Activated naive CD4-positive, alpha-beta T cell treated with anti-CD3 and anti-CD28 coated beads for 36 hours (primary cell): ENCODE measurements around the gene PARD6B. TPM values are rescaled to one million over a fixed set of nuclear protein-coding genes. Genes with fewer than 3 reads are reported as not detected.
"Not testable (repeated sequence)": the region's sequence is repeated elsewhere in the genome, so short reads cannot be mapped to it uniquely, and the experiment has no call there.

Experiments
- CTCF ChIA-PET: fragments of 350-600 bp; sonication (Branson Sonifier 250); formaldehyde crosslinking; loops from one replicate; lab custom pipeline; 2021; ENCODE audit warnings: antibody characterized with exemption; lab: Charles Lee
- DNase-seq: peaks from one replicate; pipeline ENCODE4 v3.0.0-alpha.2; 2020
- H3K27ac Mint-ChIP-seq: one replicate; pipeline ENCODE4 v1.8.0; 2021; ENCODE audit warnings: mild to moderate bottlenecking, mixed read lengths
- H3K27me3 Mint-ChIP-seq: one replicate; pipeline ENCODE4 v1.8.0; 2021; ENCODE audit warnings: low read depth, mixed read lengths
- H3K36me3 Mint-ChIP-seq: one replicate; pipeline ENCODE4 v1.8.0; 2021; ENCODE audit warnings: low read depth, mixed read lengths
- H3K4me1 Mint-ChIP-seq: one replicate; pipeline ENCODE4 v1.8.0; 2021; ENCODE audit warnings: low read depth, mixed read lengths
- H3K4me3 Mint-ChIP-seq: one replicate; pipeline ENCODE4 v1.8.0; 2021; ENCODE audit warnings: mild to moderate bottlenecking, moderate library complexity, mixed read lengths
- H3K9me3 Mint-ChIP-seq: one replicate; pipeline ENCODE4 v1.8.0; 2021; ENCODE audit warnings: mixed read lengths
- intact Hi-C: fragments of 100-400 bp; cut with micrococcal nuclease; formaldehyde crosslinking; loops from one replicate; pipeline ENCODE4 v1.15.1; 2023
- total RNA-seq, 2 experiments: library from RNA; stranded (reverse); gene quantifications; one replicate each; pipeline ENCODE4 v1.2.3, GENCODE V29; 2021

PARD6B gene
- total RNA-seq, 2 experiments from 2014 or later, result 3.3 to 3.9 TPM

DNA sequence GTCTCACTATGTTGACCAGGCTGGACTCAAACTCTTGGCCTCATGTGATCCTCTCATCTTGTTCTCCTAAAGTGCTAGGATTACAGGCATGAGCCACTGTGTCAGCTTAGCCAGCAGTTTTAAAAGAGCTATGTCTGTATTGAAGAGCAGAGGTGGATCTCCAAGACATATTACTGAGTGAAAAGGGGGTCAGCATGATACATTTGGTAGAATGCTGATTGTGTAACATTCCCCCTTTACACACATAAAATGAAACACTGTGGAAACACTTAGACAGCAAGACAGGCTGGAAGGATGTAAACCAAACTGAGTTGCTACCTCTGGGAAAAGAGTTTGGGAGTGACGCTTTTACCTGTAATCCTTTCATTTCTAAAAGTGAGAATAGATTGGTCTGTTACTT, 38.4 kb upstream of the PARD6B start:
- Mint-ChIP-seq H3K4me3 (no peak overlapping the region), H3K36me3 (no peaks in the 10 kb centered on the region), H3K27ac (no peak overlapping the region), H3K27me3 (peaks cover 48% of the 10 kb centered on the region), H3K9me3 (no peaks in the 10 kb centered on the region), H3K4me1 (peaks cover 18% of the 10 kb centered on the region)
- no peak for DNase-seq
- CTCF ChIA-PET, result interaction anchor here (1.0 kb wide), 1 partner anchor 57 kb away, joined by 5 read pairs; no protein-coding TSS in a partner anchor
- intact Hi-C loops, result no loop called here

DNA sequence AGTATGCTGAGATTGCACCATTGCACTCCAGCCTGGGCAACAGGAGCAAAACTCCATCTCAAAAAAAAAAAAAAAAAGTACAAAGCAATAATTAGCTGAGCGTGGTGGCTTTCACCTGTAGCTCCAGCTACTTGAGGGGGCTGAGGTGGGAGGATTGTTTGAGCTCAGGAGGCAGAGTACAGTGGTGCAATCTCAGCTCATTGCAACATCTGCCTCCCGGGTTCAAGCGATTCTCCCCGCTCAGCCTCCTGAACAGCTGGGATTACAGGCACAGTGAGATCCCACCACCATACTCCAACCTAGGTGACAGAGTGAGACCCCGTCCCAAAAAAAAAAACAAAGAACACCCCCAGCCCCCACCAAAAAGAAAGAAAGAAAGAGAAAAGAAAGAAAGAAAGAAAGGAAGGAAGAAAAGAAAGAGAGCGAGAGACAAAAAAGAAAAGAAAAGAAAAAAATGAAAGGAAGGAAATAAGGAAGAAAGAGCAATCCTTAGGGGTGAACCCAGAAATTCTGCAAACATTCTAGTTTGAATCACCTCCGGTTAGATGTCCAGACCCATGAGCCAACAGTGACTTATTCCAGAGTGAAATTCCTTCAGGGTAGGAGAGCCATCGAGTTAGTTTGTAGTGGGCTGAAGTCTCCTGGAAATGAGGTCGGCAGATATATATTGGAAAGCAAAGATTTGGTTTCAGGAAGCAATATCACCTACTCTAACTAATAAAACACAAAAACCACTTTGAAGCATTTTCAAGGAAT, 36.8 kb upstream of the PARD6B start:
- intact Hi-C loops, result no loop called here
- DNase-seq, result no peak
- H3K27ac Mint-ChIP-seq, result no peak overlapping the region
- no peaks in the 10 kb centered on the region for H3K9me3 Mint-ChIP-seq
- H3K27me3 Mint-ChIP-seq, result peaks cover 37% of the 10 kb centered on the region
- H3K4me3 Mint-ChIP-seq, result no peak overlapping the region
- H3K36me3 Mint-ChIP-seq, result no peaks in the 10 kb centered on the region
- CTCF ChIA-PET, result interaction anchor here (0.6 to 1.4 kb wide), 2 partner anchors 100 to 102 kb away, joined by 3 read pairs; no protein-coding TSS in a partner anchor
- H3K4me1 Mint-ChIP-seq, result peaks cover 18% of the 10 kb centered on the region

DNA sequence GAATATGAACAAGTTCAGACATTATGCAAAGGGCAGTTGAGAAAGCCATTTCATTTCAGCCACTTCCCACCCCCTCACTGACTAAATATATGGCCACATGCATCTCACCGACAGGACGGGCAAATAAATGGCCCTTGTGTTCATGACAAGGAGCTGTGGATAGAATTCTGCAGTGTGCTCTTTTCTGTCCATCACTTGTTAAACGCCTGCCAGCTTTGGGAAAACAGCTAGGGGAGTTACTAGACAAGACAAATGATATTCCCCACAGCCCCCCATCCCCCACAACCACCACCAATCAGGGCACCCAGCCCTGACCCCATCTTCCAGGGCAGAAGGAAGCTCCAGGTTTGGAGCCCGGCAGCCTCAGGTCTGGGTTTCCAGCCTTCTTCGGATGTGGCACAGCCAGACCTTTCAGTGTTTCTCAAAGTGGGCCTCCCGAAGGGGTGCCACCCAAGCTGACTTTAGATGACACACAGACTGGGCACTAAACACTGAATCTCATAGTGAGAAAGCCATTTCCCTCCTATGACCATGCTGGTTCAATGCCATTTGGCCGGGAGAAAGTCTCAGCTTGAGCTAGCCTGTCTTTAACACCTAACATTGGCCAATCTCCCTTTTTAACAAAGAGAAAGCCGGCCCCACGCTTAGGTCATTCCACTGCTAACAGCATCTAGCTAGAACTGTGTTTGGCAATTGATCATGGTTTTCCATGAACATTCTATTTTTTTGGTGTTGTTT, 36.1 kb upstream of the PARD6B start:
- H3K27ac Mint-ChIP-seq, result no peak overlapping the region
- intact Hi-C loops, result no loop called here
- H3K36me3 Mint-ChIP-seq, result no peaks in the 10 kb centered on the region
- CTCF ChIA-PET, result interaction anchor here (0.6 to 1.4 kb wide), 3 partner anchors 20 to 106 kb away, joined by 3 read pairs; no protein-coding TSS in a partner anchor
- H3K4me1 Mint-ChIP-seq, result peaks cover 15% of the 10 kb centered on the region
- DNase-seq, result no peak
- H3K4me3 Mint-ChIP-seq, result no peak overlapping the region
- H3K27me3 Mint-ChIP-seq, result peaks cover 30% of the 10 kb centered on the region
- H3K9me3 Mint-ChIP-seq, result no peaks in the 10 kb centered on the region

DNA sequence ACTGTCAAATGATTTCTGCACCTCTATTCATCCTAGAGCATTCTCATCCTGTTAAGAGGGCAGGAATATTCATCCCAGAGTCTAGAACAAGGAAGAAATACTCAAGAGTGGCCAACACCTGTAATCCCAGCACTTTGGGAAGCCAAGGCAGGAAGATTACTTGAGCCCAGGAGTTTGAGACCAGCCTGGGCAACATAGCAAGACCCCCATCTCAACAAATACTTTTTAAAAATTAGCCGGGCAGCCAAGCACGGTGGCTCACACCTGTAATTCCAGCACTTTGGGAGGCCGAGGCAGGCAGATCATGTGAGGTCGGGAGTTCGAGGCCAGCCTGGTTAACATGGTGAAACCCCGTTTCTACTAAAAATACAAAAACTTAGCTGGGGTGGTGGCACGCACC, 33.1 kb upstream of the PARD6B start:
- DNase-seq, H3K4me1 Mint-ChIP-seq, H3K27me3 Mint-ChIP-seq, CTCF ChIA-PET, H3K27ac Mint-ChIP-seq, H3K9me3 Mint-ChIP-seq, H3K36me3 Mint-ChIP-seq, intact Hi-C loops, H3K4me3 Mint-ChIP-seq: not testable (repeated sequence)

DNA sequence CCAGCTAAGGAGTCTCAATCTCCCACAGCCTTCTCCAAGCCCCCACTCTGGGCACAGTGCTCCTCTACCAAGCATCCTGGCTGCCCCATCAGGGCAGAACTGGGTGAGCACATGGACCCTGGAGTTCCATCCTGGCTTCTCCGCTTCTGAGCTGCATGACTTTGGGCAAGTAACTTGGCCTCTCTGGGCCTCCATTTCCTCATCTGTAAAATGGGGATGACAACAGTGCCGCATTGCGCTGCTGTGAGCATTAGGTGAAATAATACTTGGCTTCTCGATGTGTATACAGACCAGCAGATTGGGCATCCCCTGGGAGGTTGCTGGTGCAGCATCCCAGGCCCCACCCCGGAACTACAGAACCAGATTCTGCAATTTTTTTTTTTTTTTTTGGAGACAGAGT, 31.7 kb upstream of the PARD6B start:
- peaks cover 6% of the 10 kb centered on the region for H3K27me3 Mint-ChIP-seq
- no peaks in the 10 kb centered on the region for H3K4me1 Mint-ChIP-seq
- no peak for DNase-seq
- H3K4me3 Mint-ChIP-seq, result no peak overlapping the region
- CTCF ChIA-PET, result no interaction called here
- H3K36me3 Mint-ChIP-seq, result no peaks in the 10 kb centered on the region
- H3K9me3 Mint-ChIP-seq, result no peaks in the 10 kb centered on the region
- H3K27ac Mint-ChIP-seq, result no peak overlapping the region
- intact Hi-C loops, result no loop called here

DNA sequence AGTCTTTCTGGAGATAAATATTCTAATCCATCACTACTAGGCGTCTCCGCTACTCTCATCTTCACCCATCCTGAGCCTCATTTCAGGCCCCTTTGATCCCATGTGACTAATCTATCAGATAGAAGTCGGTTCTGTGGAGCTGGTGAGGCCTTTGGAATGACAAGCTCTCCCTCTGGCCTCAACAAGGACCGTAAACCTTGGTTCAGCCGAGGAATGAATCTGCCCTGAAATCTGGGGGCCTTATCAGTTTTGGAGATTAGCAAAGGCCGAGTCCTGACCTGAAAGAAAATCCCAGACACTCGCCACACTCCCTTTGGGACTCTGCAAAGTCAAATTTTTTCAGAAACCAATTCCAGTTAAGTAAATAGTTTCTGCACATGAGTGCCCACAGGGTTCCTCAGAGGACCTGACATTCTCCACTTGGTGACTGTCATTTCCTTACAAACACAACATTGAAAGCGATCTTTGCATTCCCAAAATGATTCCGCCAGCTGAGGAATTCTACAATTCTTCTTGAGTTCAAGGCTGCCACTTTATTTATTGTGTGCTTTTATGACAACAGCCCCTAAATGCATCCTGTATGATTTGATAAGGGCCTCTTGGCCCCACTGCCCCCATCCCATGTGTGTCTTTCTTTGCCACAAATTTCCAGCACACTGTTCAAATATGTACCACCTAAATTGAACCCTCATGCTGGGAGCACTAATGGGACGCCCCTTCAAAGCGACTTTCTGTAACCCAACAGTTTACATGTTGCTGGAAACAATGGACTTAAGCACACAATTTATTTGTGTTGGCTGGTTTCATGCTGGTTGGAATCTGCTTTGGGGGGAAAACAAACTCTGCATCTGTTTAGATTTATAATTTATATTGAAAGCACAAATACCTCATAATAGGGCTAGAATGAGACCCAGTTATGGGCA, 30.1 kb upstream of the PARD6B start:
- CTCF ChIA-PET, result interaction anchor here (0.6 to 1.0 kb wide), 2 partner anchors 127 to 533 kb away, joined by 3 to 4 read pairs; no protein-coding TSS in a partner anchor
- no peaks in the 10 kb centered on the region for H3K4me1 Mint-ChIP-seq
- H3K9me3 Mint-ChIP-seq, result no peaks in the 10 kb centered on the region
- H3K27ac Mint-ChIP-seq, result no peak overlapping the region
- H3K27me3 Mint-ChIP-seq, result peaks cover 2% of the 10 kb centered on the region
- DNase-seq, result no peak
- intact Hi-C loops, result no loop called here
- no peaks in the 10 kb centered on the region for H3K36me3 Mint-ChIP-seq
- H3K4me3 Mint-ChIP-seq, result no peak overlapping the region

DNA sequence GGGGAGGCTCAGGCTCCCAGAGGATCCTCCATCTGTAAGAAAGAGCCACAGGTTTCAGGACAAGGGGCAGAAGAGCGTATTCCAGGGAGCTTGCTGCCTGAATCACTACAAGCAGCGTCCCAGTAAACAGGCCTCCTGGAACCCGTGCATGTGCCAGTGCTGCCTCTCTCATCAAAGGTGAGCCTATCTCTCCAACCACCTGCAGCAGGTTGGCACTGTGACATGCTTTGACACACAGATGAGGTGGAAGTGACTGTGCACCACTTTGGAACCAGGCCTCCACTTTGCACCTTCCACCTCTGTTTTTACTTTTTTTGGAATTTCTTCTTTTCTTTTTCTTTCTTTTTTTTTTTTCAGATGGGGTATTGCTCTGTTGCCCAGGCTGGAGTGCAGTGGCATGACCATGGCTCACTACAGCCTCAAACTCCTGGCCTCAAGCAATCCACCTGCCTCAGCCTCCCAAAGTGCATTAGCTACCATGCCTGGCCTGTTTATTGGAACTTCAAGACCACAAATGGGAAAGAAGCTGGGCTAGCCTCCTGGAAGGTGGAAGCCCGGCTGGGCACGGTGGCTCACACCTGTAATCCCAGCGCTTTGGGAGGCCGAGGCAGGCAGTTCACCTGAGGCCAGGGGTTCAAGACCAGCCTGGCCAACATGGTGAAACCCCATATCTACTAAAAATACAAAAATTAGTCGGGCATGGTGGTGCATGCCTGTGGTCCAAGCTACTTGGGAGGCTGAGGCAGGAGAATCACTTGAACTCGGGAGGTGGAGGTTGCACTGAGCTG, 27.5 kb upstream of the PARD6B start:
- H3K4me3 Mint-ChIP-seq, CTCF ChIA-PET, H3K9me3 Mint-ChIP-seq, H3K27me3 Mint-ChIP-seq, H3K36me3 Mint-ChIP-seq, H3K4me1 Mint-ChIP-seq, intact Hi-C loops, H3K27ac Mint-ChIP-seq, DNase-seq: not testable (repeated sequence)

DNA sequence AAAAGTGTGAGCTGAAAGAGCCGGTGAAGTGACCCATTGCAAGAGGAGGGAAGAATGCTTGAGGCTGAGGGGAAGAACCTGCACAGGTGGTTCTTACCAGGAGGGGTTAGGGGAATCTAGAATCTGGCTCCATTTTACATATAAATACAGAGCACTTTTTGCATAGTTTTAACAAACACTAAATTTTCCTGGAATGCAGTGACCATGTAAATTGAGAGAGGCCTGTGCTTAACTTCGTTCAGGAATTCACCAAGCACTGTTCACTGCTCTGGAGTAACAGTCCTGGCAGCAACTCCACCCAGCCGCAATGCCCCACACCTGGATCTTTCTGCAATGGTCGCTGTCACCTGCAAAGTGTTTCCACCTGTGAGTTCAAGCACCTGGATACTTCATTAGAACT, 26.9 kb upstream of the PARD6B start:
- Mint-ChIP-seq H3K27ac (no peak overlapping the region), H3K4me3 (no peak overlapping the region), H3K27me3 (peaks cover 2% of the 10 kb centered on the region), H3K9me3 (no peaks in the 10 kb centered on the region), H3K4me1 (no peaks in the 10 kb centered on the region), H3K36me3 (no peaks in the 10 kb centered on the region)
- DNase-seq, result no peak
- CTCF ChIA-PET, result interaction anchor here (0.7 kb wide), 1 partner anchor 824 kb away, joined by 5 read pairs; no protein-coding TSS in a partner anchor
- intact Hi-C loops, result no loop called here

DNA sequence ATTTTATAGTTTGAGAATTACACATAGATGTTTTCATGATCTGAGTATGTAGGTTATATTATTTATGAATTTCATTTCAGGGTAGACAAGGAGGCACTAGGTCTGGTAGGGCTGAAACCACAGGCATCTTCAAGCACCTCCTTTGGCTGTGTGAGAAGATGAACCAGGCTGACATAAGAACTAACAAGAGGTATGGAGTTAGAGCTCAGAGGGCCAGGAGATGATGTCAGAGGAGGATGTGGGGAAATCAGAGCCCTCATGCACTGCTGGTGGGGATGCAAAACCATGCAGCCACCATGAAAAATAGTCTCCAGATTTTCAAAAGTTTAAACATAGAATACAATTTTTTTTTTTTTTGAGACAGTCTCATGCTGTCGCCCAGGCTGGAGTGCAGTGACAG, 26.4 kb upstream of the PARD6B start:
- intact Hi-C loops, result no loop called here
- CTCF ChIA-PET, result interaction anchor here (0.6 to 0.7 kb wide), 2 partner anchors 745 to 824 kb away, joined by 5 to 6 read pairs; no protein-coding TSS in a partner anchor
- H3K36me3 Mint-ChIP-seq, result no peaks in the 10 kb centered on the region

DNA sequence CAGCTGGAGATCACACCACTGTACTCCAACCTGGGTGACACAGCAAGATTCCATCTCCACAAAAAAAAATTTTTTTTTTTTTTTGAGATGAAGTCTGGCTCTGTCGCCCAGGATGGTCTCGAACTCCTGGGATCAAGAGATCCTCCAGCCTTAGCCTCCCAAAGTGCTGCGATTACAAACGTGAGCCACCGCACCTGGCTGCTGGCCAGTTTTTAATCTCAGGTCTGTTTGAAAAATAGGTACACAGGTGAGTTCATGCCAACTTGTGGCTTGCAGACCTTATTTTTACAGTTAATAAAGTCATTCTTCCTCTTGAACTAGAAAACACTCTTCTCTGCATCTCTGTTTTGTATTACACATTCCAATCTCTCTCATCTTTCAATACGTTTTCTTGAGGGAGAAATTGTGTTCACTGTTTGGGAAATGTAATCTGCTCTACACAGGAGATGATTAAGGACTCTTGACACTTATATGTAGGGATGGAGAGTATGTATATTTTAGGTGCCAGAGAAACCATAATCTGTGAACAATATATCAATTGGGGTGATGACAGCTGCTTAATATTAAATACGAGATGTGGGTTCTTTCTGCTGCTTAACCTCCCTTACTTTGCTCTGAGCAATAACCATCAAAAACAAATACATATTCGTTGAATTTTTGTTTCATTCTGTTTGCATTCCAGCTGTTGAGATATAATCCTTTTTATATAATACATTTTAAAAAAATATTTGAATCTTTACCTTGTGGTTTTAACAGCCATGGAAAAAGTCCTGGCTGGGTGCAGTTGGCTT, 22.3 kb upstream of the PARD6B start:
- CTCF ChIA-PET, result interaction anchor here (1.9 kb wide), 1 partner anchor 41 kb away, joined by 6 read pairs; no protein-coding TSS in a partner anchor
- no peak for DNase-seq
- no peak overlapping the region for H3K27ac Mint-ChIP-seq
- no peaks in the 10 kb centered on the region for H3K4me1 Mint-ChIP-seq
- H3K9me3 Mint-ChIP-seq, result no peaks in the 10 kb centered on the region
- intact Hi-C loops, result no loop called here
- H3K36me3 Mint-ChIP-seq, result no peaks in the 10 kb centered on the region
- H3K27me3 Mint-ChIP-seq, result no peaks in the 10 kb centered on the region
- no peak overlapping the region for H3K4me3 Mint-ChIP-seq

More for the DNA sequence above, 26.4 kb upstream of the PARD6B start:
- H3K4me3 Mint-ChIP-seq, result no peak overlapping the region
- H3K27me3 Mint-ChIP-seq, result peaks cover 2% of the 10 kb centered on the region
- DNase-seq, result no peak
- no peaks in the 10 kb centered on the region for H3K9me3 Mint-ChIP-seq
- no peak overlapping the region for H3K27ac Mint-ChIP-seq
- no peaks in the 10 kb centered on the region for H3K4me1 Mint-ChIP-seq

DNA sequence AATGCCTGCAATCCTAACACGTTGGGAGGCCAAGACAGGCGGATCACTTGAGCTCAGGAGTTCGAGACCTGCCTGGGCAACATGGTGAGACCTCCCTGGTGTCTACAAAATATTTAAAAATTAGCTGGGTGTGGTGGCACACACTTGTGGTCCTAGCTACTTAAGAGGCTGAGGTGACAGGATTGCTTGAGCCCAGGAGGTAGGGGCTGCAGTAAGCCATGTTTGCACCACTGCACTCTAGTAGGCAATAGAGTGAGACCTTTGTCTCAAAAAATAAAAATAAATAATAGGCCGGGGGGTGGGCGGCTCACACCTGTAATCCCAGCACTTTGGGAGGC, 21.8 kb upstream of the PARD6B start:
- no peak for DNase-seq
- intact Hi-C loops, result no loop called here
- Mint-ChIP-seq H3K9me3 (no peaks in the 10 kb centered on the region), H3K36me3 (no peaks in the 10 kb centered on the region), H3K27me3 (no peaks in the 10 kb centered on the region), H3K27ac (no peak overlapping the region), H3K4me3 (no peak overlapping the region), H3K4me1 (no peaks in the 10 kb centered on the region)
- CTCF ChIA-PET, result interaction anchor here (1.9 kb wide), 1 partner anchor 41 kb away, joined by 6 read pairs; no protein-coding TSS in a partner anchor
